Stimulated activated CD8-positive, alpha-beta memory T cell treated with anti-CD3 and anti-CD28 coated beads, Interleukin-15, amount 100 ng/mL, for 1 hour (primary cell): ENCODE data around the gene SRGAP1.

ENCODE experiments used
- DNase-seq: peaks from one replicate; pipeline ENCODE4 v3.0.0-alpha.2; 2020; ENCODE audit warnings: low read depth

The SRGAP1 gene

GRCh38 chr12:64207453-64207852, 363.0 kb downstream of the SRGAP1 start:
- DNase-seq, result no peak
